IMR-90 (cell line): ENCODE results near the gene FAM151B. TPM values are rescaled to one million over a fixed set of nuclear protein-coding genes. Genes with fewer than 3 reads are reported as not detected.

Source experiments
- ATAC-seq: fragments of 200-7000 bp; cut with Tn5 transposase; 2 replicates; pipeline ENCODE4 v1.9.1; 2020; ENCODE audit warnings: low read depth, mild to moderate bottlenecking, moderate library complexity
- BruUV-seq: library from RNA; stranded (reverse); fragments of 400-500 nt; replicated peaks from 2 replicates; lab custom pipeline; 2021; lab: Mats Ljungman, UMichigan
- CTCF ChIA-PET: fragments of 300-600 bp; formaldehyde crosslinking; extraction: SDS; loops from one replicate; lab custom pipeline; 2021; ENCODE audit warnings: antibody characterized with exemption; lab: Yijun Ruan, JAX
- POLR2A ChIA-PET: fragments of 300-600 bp; sonication (Branson Sonifier 250); formaldehyde crosslinking; loops from one replicate; lab custom pipeline; 2022; ENCODE audit warnings: antibody characterized with exemption; ENCODE audit not compliant: unreplicated experiment; lab: Charles Lee
- DNase-seq: peaks from one replicate; pipeline ENCODE4 v3.0.0; 2013
- H2AFZ ChIP-seq: replicated peaks from 2 replicates; pipeline ENCODE3; 2013; ENCODE audit warnings: low read length, mild to moderate bottlenecking; ENCODE audit not compliant: poor library complexity
- H2AK5ac ChIP-seq: 2 replicates; pipeline ENCODE4 v1.6.1; 2013; ENCODE audit warnings: low read depth, low read length, inconsistent platforms
- H2AK9ac ChIP-seq: replicated peaks from 2 replicates; pipeline ENCODE3; 2013; ENCODE audit warnings: mild to moderate bottlenecking, low read depth, low read length, moderate library complexity; ENCODE audit not compliant: poor library complexity
- H2BK120ac ChIP-seq: 2 replicates; pipeline ENCODE4 v1.6.1; 2013; ENCODE audit warnings: low read depth, low read length, inconsistent platforms
- H2BK15ac ChIP-seq: 3 replicates; pipeline ENCODE4 v1.6.1; 2013; ENCODE audit warnings: low read depth, low read length, inconsistent platforms
- H2BK20ac ChIP-seq: 2 replicates; pipeline ENCODE4 v1.6.1; 2013; ENCODE audit warnings: low read depth, mild to moderate bottlenecking, inconsistent platforms, low read length, moderate library complexity
- H2BK5ac ChIP-seq: 2 replicates; pipeline ENCODE4 v1.6.1; 2013; ENCODE audit warnings: mild to moderate bottlenecking, low read depth, low read length, inconsistent platforms; ENCODE audit not compliant: poor library complexity, severe bottlenecking
- H3K14ac ChIP-seq: replicated peaks from 2 replicates; pipeline ENCODE4 v1.6.1; 2013; ENCODE audit warnings: low read depth, low read length, inconsistent platforms
- H3K18ac ChIP-seq: 2 replicates; pipeline ENCODE4 v1.6.1; 2013; ENCODE audit warnings: low read depth, low read length, control low read depth
- H3K23ac ChIP-seq: 2 replicates; pipeline ENCODE4 v1.6.1; 2013; ENCODE audit warnings: low read depth, low read length, inconsistent platforms
- H3K27ac ChIP-seq: 2 replicates; pipeline ENCODE4 v1.5.1; 2013; ENCODE audit warnings: mild to moderate bottlenecking, control low read depth, low read length; ENCODE audit not compliant: insufficient read depth
- H3K27me3 ChIP-seq: 2 replicates; pipeline ENCODE4 v1.6.1; 2013; ENCODE audit warnings: low read length; ENCODE audit not compliant: control insufficient read depth, insufficient read depth
- H3K36me3 ChIP-seq: 2 replicates; pipeline ENCODE4 v1.6.1; 2013; ENCODE audit warnings: low read length, mixed read lengths; ENCODE audit not compliant: control insufficient read depth, insufficient read depth
- H3K4ac ChIP-seq: 2 replicates; pipeline ENCODE4 v1.6.1; 2013; ENCODE audit warnings: low read depth, low read length, inconsistent platforms
- H3K4me1 ChIP-seq: 2 replicates; pipeline ENCODE4 v1.6.1; 2013; ENCODE audit warnings: low read length, mixed read lengths; ENCODE audit not compliant: control insufficient read depth, insufficient read depth
- H3K4me2 ChIP-seq: 2 replicates; pipeline ENCODE4 v1.6.1; 2013; ENCODE audit warnings: low read depth, mild to moderate bottlenecking, control low read depth, low read length, moderate library complexity
- H3K4me3 ChIP-seq: 2 replicates; pipeline ENCODE4 v1.5.1; 2013; ENCODE audit warnings: low read depth, mild to moderate bottlenecking, control low read depth, low read length, moderate library complexity; ENCODE audit not compliant: insufficient read depth
- H3K56ac ChIP-seq: 2 replicates; pipeline ENCODE4 v1.6.1; 2013; ENCODE audit warnings: low read length, inconsistent platforms; ENCODE audit not compliant: insufficient read depth; ENCODE audit errors: extremely low read depth
- H3K79me1 ChIP-seq, 2 experiments: 2 replicates each; pipeline ENCODE4 v1.6.1; 2013; ENCODE audit warnings: low read length in 2 of 2, inconsistent platforms in 1 of 2, low read depth in 1 of 2
- H3K9ac ChIP-seq: 2 replicates; pipeline ENCODE4 v1.6.1; 2013; ENCODE audit warnings: low read depth, low read length, control low read depth
- H3K9me1 ChIP-seq: 2 replicates; pipeline ENCODE4 v1.6.1; 2013; ENCODE audit warnings: low read length, inconsistent platforms; ENCODE audit not compliant: insufficient read depth
- H3K9me3 ChIP-seq: 2 replicates; pipeline ENCODE4 v1.6.1; 2013; ENCODE audit warnings: low read length; ENCODE audit not compliant: control insufficient read depth, insufficient read depth
- H4K20me1 ChIP-seq: 2 replicates; pipeline ENCODE4 v1.6.1; 2013; ENCODE audit warnings: low read length, inconsistent platforms; ENCODE audit not compliant: insufficient read depth
- H4K5ac ChIP-seq: 2 replicates; pipeline ENCODE4 v1.6.1; 2013; ENCODE audit warnings: mild to moderate bottlenecking, low read depth, low read length, control low read depth
- H4K8ac ChIP-seq, 2 experiments: 2 replicates each; pipeline ENCODE4 v1.6.1; 2013; ENCODE audit warnings: low read depth in 2 of 2, low read length in 2 of 2, control low read depth in 1 of 2, inconsistent platforms in 1 of 2
- H4K91ac ChIP-seq: 2 replicates; pipeline ENCODE4 v1.6.1; 2013; ENCODE audit warnings: low read depth, low read length, inconsistent platforms; ENCODE audit not compliant: insufficient read depth
- BHLHE40 ChIP-seq: fragments of 150-350 bp; IDR thresholded peaks from 2 replicates; pipeline ENCODE4 v1.6.1; 2016; ENCODE audit warnings: mild to moderate bottlenecking, low read depth, low read length
- CEBPB ChIP-seq: IDR thresholded peaks from 2 replicates; pipeline ENCODE4 v1.6.1; 2012; ENCODE audit warnings: low read depth, low read length, improper control_type of control experiment
- CHD1 ChIP-seq: IDR thresholded peaks from 2 replicates; pipeline ENCODE4 v1.6.1; 2012; ENCODE audit warnings: low read depth, low read length, improper control_type of control experiment
- FOS ChIP-seq: fragments of 150-350 bp; IDR thresholded peaks from 2 replicates; pipeline ENCODE4 v1.6.1; 2016; ENCODE audit warnings: low read depth, low read length
- MAFK ChIP-seq: IDR thresholded peaks from 2 replicates; pipeline ENCODE4 v1.6.1; 2012; ENCODE audit warnings: low read depth, low read length, improper control_type of control experiment
- MAZ ChIP-seq: IDR thresholded peaks from 2 replicates; pipeline ENCODE4 v1.6.1; 2012; ENCODE audit warnings: low read depth, mild to moderate bottlenecking, low read length, improper control_type of control experiment, moderate library complexity, borderline replicate concordance
- MXI1 ChIP-seq: IDR thresholded peaks from 2 replicates; pipeline ENCODE4 v1.6.1; 2012; ENCODE audit warnings: low read depth, mild to moderate bottlenecking, low read length, moderate library complexity, borderline replicate concordance
- NFE2L2 ChIP-seq: fragments of 150-350 bp; IDR thresholded peaks from 2 replicates; pipeline ENCODE4 v1.6.1; 2016; ENCODE audit warnings: low read depth, mild to moderate bottlenecking, low read length
- POLR2A ChIP-seq: IDR thresholded peaks from 2 replicates; pipeline ENCODE4 v1.6.1; 2012; ENCODE audit warnings: mild to moderate bottlenecking, low read depth, low read length
- RAD21 ChIP-seq: IDR thresholded peaks from 2 replicates; pipeline ENCODE4 v1.6.1; 2012; ENCODE audit warnings: low read length, improper control_type of control experiment
- RCOR1 ChIP-seq: IDR thresholded peaks from 2 replicates; pipeline ENCODE4 v1.6.1; 2012; ENCODE audit warnings: mild to moderate bottlenecking, low read length, improper control_type of control experiment; ENCODE audit not compliant: insufficient replicate concordance
- RFX5 ChIP-seq: IDR thresholded peaks from 2 replicates; pipeline ENCODE4 v1.8.0; 2012; ENCODE audit warnings: low read depth, mild to moderate bottlenecking, low read length, moderate library complexity
- SMC3 ChIP-seq: fragments of 150-350 bp; IDR thresholded peaks from 2 replicates; pipeline ENCODE4 v1.6.1; 2016; ENCODE audit warnings: low read depth, mild to moderate bottlenecking, antibody characterized with exemption, low read length, moderate library complexity
- WGBS, 2 experiments: methylation state at CpG; one replicate each; pipeline versions ENCODE4 v1.1.5 to v1.1.7; 2013; ENCODE audit warnings: missing lambda C conversion rate in 2 of 2; ENCODE audit not compliant: insufficient read length in 1 of 2; ENCODE audit errors: extremely low coverage in 2 of 2; 5-methylcytosine and 5-hydroxymethylcytosine counted together
- dilution Hi-C: fragments of 300-500 bp; cut with HindIII; formaldehyde crosslinking; loops from one replicate; pipeline ENCODE4 v1.14.3; 2018; ENCODE audit warnings: low sequenced_read_pairs; ENCODE audit not compliant: unreplicated experiment
- in situ Hi-C: fragments of 300-500 bp; cut with MboI; formaldehyde crosslinking; loops from 3 replicates; pipeline ENCODE4 v1.14.3; 2019; ENCODE audit warnings: low sequenced_read_pairs, inconsistent platforms, mixed read lengths
- intact Hi-C: fragments of 100-400 bp; cut with micrococcal nuclease; formaldehyde crosslinking; loops from 2 replicates; pipeline ENCODE4 v1.10.0; 2022
- polyA plus RNA-seq, 3 experiments: library from polyadenylated mRNA; depleted of rRNA; stranded (reverse); fragments of >200 nt; gene quantifications; 2 replicates each; pipeline ENCODE4 v1.2.3, GENCODE V29; 2012; ENCODE audit warnings: low replicate concordance in 1 of 3
- total RNA-seq: library from RNA; depleted of rRNA; stranded (reverse); fragments of >200 nt; gene quantifications from 2 replicates; pipeline ENCODE4 v1.2.3, GENCODE V29; 2012
- TF ChIP-seq, protein P1 (sequence below): conservative IDR thresholded peaks from 2 replicates; pipeline ENCODE4 v1.5.1; 2012; ENCODE audit warnings: mild to moderate bottlenecking, low read depth, low read length, improper control_type of control experiment
- TF ChIP-seq, protein P2 (sequence below): fragments of 150-350 bp; IDR thresholded peaks from 2 replicates; pipeline ENCODE4 v1.6.1; 2016; ENCODE audit warnings: low read depth, mild to moderate bottlenecking, low read length, moderate library complexity, borderline replicate concordance
- TF ChIP-seq, protein P3 (sequence below): fragments of 150-350 bp; IDR thresholded peaks from 2 replicates; pipeline ENCODE4 v1.6.1; 2017; ENCODE audit warnings: mild to moderate bottlenecking, antibody characterized with exemption, low read length, low read depth

Gene FAM151B
- total and polyA plus RNA-seq, 2 of the 4 experiments (the other 2 are of a cell fraction), result 1.0 to 2.9 TPM

DNA sequence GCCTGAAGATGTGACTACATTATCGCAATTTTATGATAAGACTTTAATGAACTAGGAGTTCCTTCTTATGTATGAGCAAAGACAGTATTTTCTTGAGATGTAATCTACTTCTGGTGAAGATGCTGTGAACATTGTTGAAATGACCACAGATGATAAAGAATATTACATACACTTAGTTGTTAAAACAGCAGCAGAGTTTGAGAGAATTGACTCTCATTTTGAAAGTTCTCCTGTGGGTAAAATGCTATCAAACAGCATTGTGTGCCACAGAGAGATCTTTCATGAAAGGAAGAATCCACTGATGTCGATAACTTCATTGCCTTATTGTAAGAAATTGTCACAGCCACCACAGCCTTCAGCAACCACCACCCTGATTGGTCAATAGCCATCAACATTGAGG, 8.0 kb downstream of the FAM151B start:
- Histone ChIP-seq H2BK20ac (no peak overlapping the region), H3K9ac (no peak overlapping the region), H4K91ac (no peak overlapping the region), H2BK120ac (no peak overlapping the region), H3K23ac (no peak overlapping the region), H3K4me1 (peaks cover 2% of the 10 kb centered on the region; the same call in 1 of the 2 replicates), H3K27me3 (no peaks in the 10 kb centered on the region), H3K56ac (no peak overlapping the region), H3K4me2 (no peak overlapping the region), H3K9me1 (no peaks in the 10 kb centered on the region; the same call in 1 of the 2 replicates), H4K8ac (no peak overlapping the region), H3K4me3 (no peak overlapping the region), H3K36me3 (no peaks in the 10 kb centered on the region), H2AFZ (no peak overlapping the region), H3K18ac (no peak overlapping the region), H2AK5ac (no peak overlapping the region), H3K79me1 (no peaks in the 10 kb centered on the region), H3K9me3 (no peaks in the 10 kb centered on the region), H2BK5ac (no peak overlapping the region), H4K20me1 (no peaks in the 10 kb centered on the region), H4K5ac (no peak overlapping the region), H3K27ac (no peak overlapping the region), H3K14ac (no peak overlapping the region), H3K4ac (no peak overlapping the region), H2AK9ac (no peak overlapping the region), H2BK15ac (no peak overlapping the region)
- no CpG with 5 or more reads among the region's 2 CpGs for WGBS, 2 experiments
- BruUV-seq, result no TSS peak
- TF ChIP-seq BHLHE40, result no peak
- no peak for TF ChIP-seq RCOR1
- TF ChIP-seq RAD21, result no peak
- TF ChIP-seq CEBPB, result no peak
- TF ChIP-seq MAZ, result no peak
- TF ChIP-seq SMC3, result no peak
- TF ChIP-seq NFE2L2, result no peak
- TF ChIP-seq, protein P1, sequence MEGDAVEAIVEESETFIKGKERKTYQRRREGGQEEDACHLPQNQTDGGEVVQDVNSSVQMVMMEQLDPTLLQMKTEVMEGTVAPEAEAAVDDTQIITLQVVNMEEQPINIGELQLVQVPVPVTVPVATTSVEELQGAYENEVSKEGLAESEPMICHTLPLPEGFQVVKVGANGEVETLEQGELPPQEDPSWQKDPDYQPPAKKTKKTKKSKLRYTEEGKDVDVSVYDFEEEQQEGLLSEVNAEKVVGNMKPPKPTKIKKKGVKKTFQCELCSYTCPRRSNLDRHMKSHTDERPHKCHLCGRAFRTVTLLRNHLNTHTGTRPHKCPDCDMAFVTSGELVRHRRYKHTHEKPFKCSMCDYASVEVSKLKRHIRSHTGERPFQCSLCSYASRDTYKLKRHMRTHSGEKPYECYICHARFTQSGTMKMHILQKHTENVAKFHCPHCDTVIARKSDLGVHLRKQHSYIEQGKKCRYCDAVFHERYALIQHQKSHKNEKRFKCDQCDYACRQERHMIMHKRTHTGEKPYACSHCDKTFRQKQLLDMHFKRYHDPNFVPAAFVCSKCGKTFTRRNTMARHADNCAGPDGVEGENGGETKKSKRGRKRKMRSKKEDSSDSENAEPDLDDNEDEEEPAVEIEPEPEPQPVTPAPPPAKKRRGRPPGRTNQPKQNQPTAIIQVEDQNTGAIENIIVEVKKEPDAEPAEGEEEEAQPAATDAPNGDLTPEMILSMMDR, result no peak
- no peak for TF ChIP-seq RFX5
- TF ChIP-seq MAFK, result no peak
- TF ChIP-seq MXI1, result no peak
- TF ChIP-seq FOS, result no peak
- TF ChIP-seq CHD1, result no peak
- no peak for TF ChIP-seq POLR2A
- TF ChIP-seq, protein P2, sequence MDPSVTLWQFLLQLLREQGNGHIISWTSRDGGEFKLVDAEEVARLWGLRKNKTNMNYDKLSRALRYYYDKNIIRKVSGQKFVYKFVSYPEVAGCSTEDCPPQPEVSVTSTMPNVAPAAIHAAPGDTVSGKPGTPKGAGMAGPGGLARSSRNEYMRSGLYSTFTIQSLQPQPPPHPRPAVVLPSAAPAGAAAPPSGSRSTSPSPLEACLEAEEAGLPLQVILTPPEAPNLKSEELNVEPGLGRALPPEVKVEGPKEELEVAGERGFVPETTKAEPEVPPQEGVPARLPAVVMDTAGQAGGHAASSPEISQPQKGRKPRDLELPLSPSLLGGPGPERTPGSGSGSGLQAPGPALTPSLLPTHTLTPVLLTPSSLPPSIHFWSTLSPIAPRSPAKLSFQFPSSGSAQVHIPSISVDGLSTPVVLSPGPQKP, result no peak
- TF ChIP-seq, protein P3, sequence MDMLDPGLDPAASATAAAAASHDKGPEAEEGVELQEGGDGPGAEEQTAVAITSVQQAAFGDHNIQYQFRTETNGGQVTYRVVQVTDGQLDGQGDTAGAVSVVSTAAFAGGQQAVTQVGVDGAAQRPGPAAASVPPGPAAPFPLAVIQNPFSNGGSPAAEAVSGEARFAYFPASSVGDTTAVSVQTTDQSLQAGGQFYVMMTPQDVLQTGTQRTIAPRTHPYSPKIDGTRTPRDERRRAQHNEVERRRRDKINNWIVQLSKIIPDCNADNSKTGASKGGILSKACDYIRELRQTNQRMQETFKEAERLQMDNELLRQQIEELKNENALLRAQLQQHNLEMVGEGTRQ, result no peak
- DNase-seq (no peak), ATAC-seq (no peak)
- POLR2A ChIA-PET, result no interaction called here
- CTCF ChIA-PET, result no interaction called here
- intact Hi-C loops, result no loop called here
- dilution Hi-C loops, result no loop called here
- in situ Hi-C loops, result no loop called here
